Stimulated activated CD8-positive, alpha-beta memory T cell treated with anti-CD3 and anti-CD28 coated beads, Interleukin-4, amount 100 ng/mL, for 48 hours (primary cell): ENCODE results near the gene EPS8L1.
"Not testable (repeated sequence)": the region's sequence is repeated elsewhere in the genome, so short reads cannot be mapped to it uniquely, and the experiment has no call there.

Source experiments
- DNase-seq: peaks from one replicate; pipeline ENCODE4 v3.0.0-alpha.2; 2020

Gene EPS8L1

DNA sequence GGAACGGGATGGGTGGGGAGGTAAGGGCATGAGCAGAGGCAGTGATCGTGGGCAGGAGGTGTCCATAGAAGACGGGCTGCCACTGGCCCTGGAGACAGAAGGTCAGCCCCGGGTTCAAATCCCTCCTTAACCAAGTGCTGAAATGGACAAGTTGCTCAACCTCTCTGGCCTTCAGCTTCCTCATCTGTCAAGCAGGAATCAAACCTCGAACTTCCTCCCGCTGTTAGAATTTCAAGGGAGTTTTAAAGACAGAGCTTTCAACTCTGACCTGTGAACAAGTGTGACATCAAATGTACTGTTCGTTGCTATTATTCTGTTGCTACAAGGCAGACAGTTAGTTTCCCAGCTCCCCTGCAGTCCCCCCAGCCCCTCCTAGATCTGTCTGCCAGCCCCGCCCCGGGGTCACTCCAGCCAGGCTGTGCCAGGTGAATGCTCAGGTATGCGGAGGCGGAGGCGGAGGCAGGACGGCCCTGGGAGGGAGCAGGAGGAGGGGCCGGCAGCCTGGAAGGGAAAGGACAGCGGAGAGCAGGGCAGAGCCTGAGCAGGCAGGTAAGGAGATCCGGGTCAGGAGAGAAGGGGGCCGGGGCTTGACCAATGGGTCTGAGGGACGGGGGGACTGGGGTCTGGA lies at the start of gene EPS8L1:
TSS of gene EPS8L1 (plus strand) at position 499 of the 628 bp plus-strand sequence. CDS start 576 bp downstream, outside the sequence.
- DNase-seq, result no peak

DNA sequence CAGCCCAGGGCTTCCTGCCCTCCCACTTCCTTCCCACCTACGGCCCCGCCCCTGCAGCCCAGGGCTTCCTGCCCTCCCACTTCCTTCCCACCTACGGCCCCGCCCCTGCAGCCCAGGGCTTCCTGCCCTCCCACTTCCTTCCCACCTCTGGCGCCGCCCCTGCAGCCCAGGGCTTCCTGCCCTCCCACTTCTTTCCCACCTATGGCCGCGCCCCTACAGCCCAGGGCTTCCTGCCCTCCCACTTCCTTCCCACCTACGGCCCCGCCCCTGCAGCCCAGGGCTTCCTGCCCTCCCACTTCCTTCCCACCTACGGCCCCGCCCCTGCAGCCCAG lies 48.6 kb upstream of the EPS8L1 start:
- not testable (repeated sequence) for DNase-seq

- no peak for DNase-seq
Observed at GRCh38 chr19:55027472-55028337, 48.0 kb upstream of the EPS8L1 start.

- DNase-seq, result no peak
Observed at GRCh38 chr19:55028757-55029156, 46.9 kb upstream of the EPS8L1 start.

DNA sequence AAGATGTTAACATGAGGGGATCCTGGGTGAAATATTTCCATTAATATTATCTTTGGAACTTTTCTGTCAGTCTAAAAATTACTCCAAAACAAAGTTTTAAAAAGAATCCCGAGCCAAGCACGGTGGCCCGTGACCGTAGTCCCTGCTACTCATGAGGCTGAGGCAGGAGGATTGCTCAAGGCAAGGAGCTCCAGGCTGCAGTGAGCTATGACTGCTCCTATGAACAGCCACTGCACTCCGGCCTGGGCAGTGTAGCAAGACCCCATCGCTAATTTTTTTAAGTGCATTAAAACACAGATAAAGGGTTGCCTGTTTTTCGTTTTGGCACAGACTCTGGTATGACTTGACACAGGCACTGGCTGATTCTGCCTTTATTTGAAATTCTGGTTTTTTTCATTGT lies 44.5 kb upstream of the EPS8L1 start:
- no peak for DNase-seq

GRCh38 chr19:55032170-55032800 lies 43.4 kb upstream of the EPS8L1 start:
- DNase-seq, result no peak

DNA sequence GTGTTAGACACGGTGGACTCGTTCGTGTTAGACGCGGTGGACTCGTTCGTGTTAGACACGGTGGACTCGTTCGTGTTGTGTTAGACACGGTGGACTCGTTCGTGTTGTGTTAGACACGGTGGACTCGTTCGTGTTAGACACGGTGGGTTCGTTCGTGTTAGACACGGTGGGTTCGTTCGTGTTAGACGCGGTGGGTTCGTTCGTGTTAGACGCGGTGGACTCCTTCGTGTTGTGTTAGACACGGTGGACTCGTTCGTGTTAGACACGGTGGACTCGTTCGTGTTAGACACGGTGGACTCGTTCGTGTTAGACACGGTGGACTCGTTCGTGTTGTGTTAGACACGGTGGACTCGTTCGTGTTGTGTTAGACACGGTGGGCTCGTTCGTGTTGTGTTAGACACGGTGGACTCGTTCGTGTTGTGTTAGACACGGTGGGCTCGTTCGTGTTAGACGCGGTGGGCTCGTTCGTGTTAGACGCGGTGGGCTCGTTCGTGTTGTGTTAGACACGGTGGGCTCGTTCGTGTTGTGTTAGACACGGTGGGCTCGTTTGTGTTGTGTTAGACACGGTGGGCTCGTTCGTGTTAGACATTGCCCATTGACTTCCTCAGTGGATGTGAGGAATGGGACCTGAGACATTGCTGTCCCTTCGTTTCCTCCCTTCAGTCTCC lies 42.6 kb upstream of the EPS8L1 start:
- not testable (repeated sequence) for DNase-seq

GRCh38 chr19:55034751-55035150 lies 40.9 kb upstream of the EPS8L1 start:
- no peak for DNase-seq

DNA sequence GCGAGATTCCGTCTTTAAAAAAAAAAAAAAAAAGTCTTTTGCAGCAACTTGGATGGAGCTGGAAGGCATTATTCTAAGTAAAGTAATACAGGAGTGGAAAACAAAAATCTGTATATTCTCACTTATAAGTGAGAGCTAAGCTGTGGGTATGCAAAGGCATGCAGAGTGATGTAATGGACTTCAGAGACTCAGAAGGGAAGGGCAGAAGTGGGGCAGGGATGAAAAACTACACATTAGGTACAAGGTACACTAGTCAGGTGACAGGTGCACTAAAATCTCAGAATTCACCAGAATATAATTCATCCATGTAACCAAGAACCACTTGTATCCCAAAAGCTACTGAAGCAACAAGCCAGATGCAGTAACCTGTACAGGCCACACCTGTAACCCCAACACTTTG lies 39.6 kb upstream of the EPS8L1 start:
- no peak for DNase-seq

DNA sequence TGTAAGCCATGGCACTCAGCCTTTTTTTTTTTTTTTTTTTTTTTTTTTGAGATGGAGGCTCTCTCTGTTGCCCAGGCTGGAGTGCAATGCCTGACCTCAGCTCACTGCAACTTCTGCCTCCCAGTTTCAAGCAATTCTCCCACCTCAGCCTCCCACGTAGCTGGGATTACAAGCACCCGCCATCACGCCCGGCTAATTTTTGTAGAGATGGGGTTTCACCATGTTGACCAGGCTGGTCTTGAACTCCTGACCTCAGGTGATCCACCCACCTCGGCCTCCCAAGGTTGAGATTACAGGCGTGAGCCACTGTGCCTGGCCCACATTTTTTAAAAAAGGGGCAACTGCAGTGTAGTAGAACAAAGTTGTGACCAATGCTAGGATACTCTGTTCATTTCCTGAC lies 38.1 kb upstream of the EPS8L1 start:
- DNase-seq, result not testable (repeated sequence)

DNA sequence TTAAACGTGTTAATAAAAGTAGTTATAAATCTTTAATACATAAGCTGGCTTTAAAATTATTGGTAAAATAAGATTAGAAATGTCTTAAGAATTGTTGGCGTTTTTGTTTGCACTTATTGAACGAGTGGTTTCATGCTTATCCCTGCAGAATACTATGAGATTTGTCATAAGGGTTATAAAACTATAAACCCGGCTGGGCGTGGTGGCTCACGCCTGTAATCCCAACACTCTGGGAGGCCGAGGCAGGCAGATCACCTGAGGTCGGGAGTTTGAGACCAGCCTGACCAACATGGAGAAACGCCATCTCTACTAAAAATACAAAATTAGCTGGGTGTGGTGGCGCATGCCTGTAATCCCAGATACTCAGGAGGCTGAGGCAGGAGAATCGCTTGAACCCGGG lies 35.0 kb upstream of the EPS8L1 start:
- not testable (repeated sequence) for DNase-seq

DNA sequence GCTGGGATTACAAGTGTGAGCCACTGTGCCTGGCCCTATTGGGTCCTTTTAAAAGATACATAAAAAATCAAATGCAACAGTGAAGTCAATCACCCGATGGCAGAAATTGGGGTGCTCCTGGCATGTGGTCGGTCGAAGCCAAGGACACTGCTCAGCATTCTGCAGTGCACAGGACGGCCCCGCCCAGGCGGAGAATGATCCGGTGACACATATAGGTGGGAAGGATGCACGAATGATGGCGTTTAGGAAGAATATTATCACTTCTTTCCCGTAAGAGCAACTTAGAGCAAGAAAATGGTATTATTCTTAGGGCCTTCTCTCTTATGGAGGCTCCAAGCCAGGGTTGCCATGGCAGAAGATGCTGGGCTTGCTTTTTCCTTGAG lies 34.4 kb upstream of the EPS8L1 start:
- DNase-seq, result no peak

GRCh38 chr19:55041627-55042343 lies 33.9 kb upstream of the EPS8L1 start:
- peak; percentile 56 for DNase-seq

GRCh38 chr19:55042344-55042678 lies 33.4 kb upstream of the EPS8L1 start:
- no peak for DNase-seq

GRCh38 chr19:55042688-55043087 lies 33.0 kb upstream of the EPS8L1 start:
- DNase-seq, result no peak

DNA sequence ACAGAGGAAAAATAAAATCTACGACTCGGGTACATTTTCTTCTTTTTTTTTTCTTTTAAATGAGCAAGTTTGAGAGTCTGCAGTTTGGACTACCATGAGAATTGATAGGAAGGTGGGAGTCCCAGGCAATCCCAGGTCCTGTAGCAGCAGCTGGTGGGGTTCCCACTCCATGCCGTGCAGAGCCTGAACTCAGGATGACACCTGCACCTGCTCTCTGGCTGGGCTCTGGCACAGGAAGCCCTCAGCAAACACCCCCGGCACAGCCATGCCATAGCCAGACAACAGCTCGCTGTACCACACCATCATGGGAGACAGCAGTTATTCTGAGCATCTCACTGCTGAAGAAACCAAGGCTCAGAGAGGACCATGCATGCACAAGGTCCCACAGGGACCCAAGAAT lies 31.4 kb upstream of the EPS8L1 start:
- DNase-seq, result no peak

DNA sequence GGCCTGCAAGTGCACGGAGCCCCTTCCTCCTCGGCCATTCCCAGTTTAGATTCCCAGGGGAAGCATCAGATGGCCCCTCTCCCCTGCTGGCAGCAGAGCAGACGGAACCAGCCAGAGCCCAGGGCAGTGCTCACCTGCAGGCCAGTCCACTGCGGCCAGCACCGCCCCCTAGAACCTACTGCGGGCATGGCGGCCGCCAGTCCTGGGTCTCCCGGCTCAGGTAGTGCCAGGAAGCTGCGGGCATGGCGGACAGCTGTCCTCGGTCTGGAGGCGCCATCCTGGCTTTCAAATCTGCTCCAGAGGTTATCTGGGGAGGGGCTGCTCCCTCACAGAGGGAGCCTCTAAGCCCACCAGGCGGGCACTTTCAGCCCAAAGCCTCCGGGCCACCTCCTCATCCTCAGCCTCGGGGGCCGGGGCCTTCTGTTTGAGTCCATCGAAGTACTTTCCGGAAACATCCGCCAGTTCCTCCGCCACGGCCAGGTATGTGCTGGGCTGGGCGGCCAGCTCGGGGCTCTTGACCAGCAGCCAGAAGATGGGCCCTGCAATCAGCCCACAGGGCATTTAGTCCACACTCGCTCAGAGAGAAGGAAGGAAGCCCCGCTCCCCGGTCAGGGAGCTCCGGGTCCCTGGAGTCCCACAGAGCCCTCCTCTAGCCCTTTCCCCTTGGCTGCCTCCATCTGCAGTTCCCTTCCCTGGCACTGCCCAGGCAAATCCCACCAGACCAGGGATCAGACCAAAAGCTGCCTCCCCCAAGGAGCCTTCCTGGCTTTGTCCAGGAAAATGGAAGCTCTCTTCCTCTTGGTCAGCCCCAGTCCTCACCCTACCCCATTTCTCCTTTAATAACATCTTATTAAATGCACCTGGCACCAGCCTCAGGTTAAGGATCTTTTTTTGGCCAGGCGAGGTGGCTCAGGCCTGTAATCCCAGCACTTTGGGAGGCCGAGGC lies 30.6 kb upstream of the EPS8L1 start:
- DNase-seq, result no peak

- no peak for DNase-seq
Observed at GRCh38 chr19:55046975-55047622, 28.6 kb upstream of the EPS8L1 start.

DNA sequence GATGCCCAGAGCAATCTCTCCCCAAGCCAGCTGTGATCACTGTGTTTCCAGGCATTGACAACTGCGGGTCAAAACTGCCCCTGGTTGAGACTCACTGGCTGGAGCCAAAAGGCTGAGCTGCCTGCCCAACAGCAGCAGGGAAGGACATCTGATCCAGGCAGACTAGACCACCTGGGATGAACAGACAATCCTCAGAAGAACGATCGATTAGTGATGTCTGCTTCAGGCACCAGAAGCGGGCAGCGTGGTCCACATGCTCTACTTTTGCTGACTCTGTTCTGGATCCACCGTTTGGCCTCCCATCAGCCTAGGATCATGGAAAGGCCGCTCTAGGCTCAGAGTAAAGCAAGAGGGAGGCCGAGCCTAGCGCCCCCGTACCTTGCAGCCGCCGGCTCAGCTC lies 27.7 kb upstream of the EPS8L1 start:
- no peak for DNase-seq

GRCh38 chr19:55048446-55048845 lies 27.2 kb upstream of the EPS8L1 start:
- DNase-seq, result no peak
